ENCODE measurements around the gene CRYBB2. TPM values are rescaled to one million over a fixed set of nuclear protein-coding genes. Genes with fewer than 3 reads are reported as not detected.

CRYBB2 gene
- total RNA-seq, 2 donors from 2014 or later, result 0.54 TPM; not detected in 1

GRCh38 chr22:25182131-25183110 lies 37.0 kb upstream of the CRYBB2 start:
- Histone ChIP-seq H3K4me3 (no peak overlapping the region), H3K4me1 (ENCODE audit: control insufficient read depth in 1 of 2, low read depth in 2 of 2) (peaks cover 7 to 8% of the 10 kb centered on the region in 2 donors), H3K9me3 (no peaks in the 10 kb centered on the region), H3K27ac (peak overlapping the region in 1 of 2 donors; percentile 24), H3K27me3 (replicated peaks; ENCODE audit: insufficient read depth) (no peaks in the 10 kb centered on the region), H3K36me3 (peaks cover 65% of the 10 kb centered on the region)
- TF ChIP-seq, protein P1, sequence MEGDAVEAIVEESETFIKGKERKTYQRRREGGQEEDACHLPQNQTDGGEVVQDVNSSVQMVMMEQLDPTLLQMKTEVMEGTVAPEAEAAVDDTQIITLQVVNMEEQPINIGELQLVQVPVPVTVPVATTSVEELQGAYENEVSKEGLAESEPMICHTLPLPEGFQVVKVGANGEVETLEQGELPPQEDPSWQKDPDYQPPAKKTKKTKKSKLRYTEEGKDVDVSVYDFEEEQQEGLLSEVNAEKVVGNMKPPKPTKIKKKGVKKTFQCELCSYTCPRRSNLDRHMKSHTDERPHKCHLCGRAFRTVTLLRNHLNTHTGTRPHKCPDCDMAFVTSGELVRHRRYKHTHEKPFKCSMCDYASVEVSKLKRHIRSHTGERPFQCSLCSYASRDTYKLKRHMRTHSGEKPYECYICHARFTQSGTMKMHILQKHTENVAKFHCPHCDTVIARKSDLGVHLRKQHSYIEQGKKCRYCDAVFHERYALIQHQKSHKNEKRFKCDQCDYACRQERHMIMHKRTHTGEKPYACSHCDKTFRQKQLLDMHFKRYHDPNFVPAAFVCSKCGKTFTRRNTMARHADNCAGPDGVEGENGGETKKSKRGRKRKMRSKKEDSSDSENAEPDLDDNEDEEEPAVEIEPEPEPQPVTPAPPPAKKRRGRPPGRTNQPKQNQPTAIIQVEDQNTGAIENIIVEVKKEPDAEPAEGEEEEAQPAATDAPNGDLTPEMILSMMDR (IDR thresholded peaks at IDR 0.05), result no peak
- no peak for DNase-seq (ENCODE audit: low spot score)
- ATAC-seq (ENCODE audit: insufficient number of reproducible peaks, low FRiP score, low read depth), result peak; percentile 37

- H3K27me3 ChIP-seq (replicated peaks; ENCODE audit: insufficient read depth), result no peaks in the 10 kb centered on the region
- H3K36me3 ChIP-seq, result peaks cover 59% of the 10 kb centered on the region
- ATAC-seq (ENCODE audit: insufficient number of reproducible peaks, low FRiP score, low read depth) (no peak), DNase-seq (ENCODE audit: low spot score) (no peak)
- no peak overlapping the region for H3K4me3 ChIP-seq
- H3K4me1 ChIP-seq (ENCODE audit: control insufficient read depth in 1 of 2, low read depth in 2 of 2), result peaks cover 7 to 8% of the 10 kb centered on the region in 2 donors
- no peak overlapping the region for H3K27ac ChIP-seq
- TF ChIP-seq, protein P1 (IDR thresholded peaks at IDR 0.05), result no peak
- H3K9me3 ChIP-seq, result no peaks in the 10 kb centered on the region
Observed at GRCh38 chr22:25183949-25184619, 35.4 kb upstream of the CRYBB2 start.

- no peaks in the 10 kb centered on the region for H3K27me3 ChIP-seq (replicated peaks; ENCODE audit: insufficient read depth)
- peaks cover 52% of the 10 kb centered on the region for H3K36me3 ChIP-seq
- TF ChIP-seq, protein P1 (IDR thresholded peaks at IDR 0.05), result no peak
Observed at GRCh38 chr22:25186140-25186539, 33.3 kb upstream of the CRYBB2 start.

GRCh38 chr22:25187469-25187868 lies 32.0 kb upstream of the CRYBB2 start:
- ATAC-seq (ENCODE audit: insufficient number of reproducible peaks, low FRiP score, low read depth) (no peak), DNase-seq (ENCODE audit: low spot score) (no peak)
- peaks cover 3 to 5% of the 10 kb centered on the region in 2 donors for H3K4me1 ChIP-seq (ENCODE audit: control insufficient read depth in 1 of 2, low read depth in 2 of 2)
- no peaks in the 10 kb centered on the region for H3K9me3 ChIP-seq
- no peaks in the 10 kb centered on the region for H3K27me3 ChIP-seq (replicated peaks; ENCODE audit: insufficient read depth)
- TF ChIP-seq, protein P1 (IDR thresholded peaks at IDR 0.05), result no peak
- H3K4me3 ChIP-seq, result no peak overlapping the region
- no peak overlapping the region for H3K27ac ChIP-seq
- peaks cover 53% of the 10 kb centered on the region for H3K36me3 ChIP-seq

More at GRCh38 chr22:25186140-25186539, 33.3 kb upstream of the CRYBB2 start:
- H3K9me3 ChIP-seq, result no peaks in the 10 kb centered on the region
- no peak overlapping the region for H3K27ac ChIP-seq
- DNase-seq (ENCODE audit: low spot score), result no peak
- H3K4me1 ChIP-seq (ENCODE audit: control insufficient read depth in 1 of 2, low read depth in 2 of 2), result peaks cover 7 to 8% of the 10 kb centered on the region in 2 donors
- H3K4me3 ChIP-seq, result no peak overlapping the region
- ATAC-seq (ENCODE audit: insufficient number of reproducible peaks, low FRiP score, low read depth), result no peak

GRCh38 chr22:25192406-25192805 lies 27.0 kb upstream of the CRYBB2 start:
- H3K27me3 ChIP-seq (replicated peaks; ENCODE audit: insufficient read depth), result no peaks in the 10 kb centered on the region
- no peak overlapping the region for H3K4me3 ChIP-seq
- H3K4me1 ChIP-seq (ENCODE audit: control insufficient read depth in 1 of 2, low read depth in 2 of 2), result no peaks in the 10 kb centered on the region
- no peak overlapping the region for H3K27ac ChIP-seq
- TF ChIP-seq, protein P1 (IDR thresholded peaks at IDR 0.05), result no peak
- H3K9me3 ChIP-seq, result no peaks in the 10 kb centered on the region
- peaks cover 45% of the 10 kb centered on the region for H3K36me3 ChIP-seq
- DNase-seq (ENCODE audit: low spot score) (no peak), ATAC-seq (ENCODE audit: insufficient number of reproducible peaks, low FRiP score, low read depth) (no peak)
